K562 (cell line): ENCODE results near the gene CHD5. TPM values are rescaled to one million over a fixed set of nuclear protein-coding genes. Genes with fewer than 3 reads are reported as not detected.

Experiments used
- ATAC-seq: fragments of 200-7000 bp; cut with Tn5 transposase; 3 replicates; pipeline ENCODE4 v1.9.1; 2020; ENCODE audit warnings: moderate library complexity
- BruUV-seq: library from RNA; stranded (reverse); fragments of 400-500 nt; replicated peaks from 2 replicates; lab custom pipeline; 2021; lab: Mats Ljungman, UMichigan
- CTCF ChIA-PET: fragments of 300-600 bp; formaldehyde crosslinking; extraction: SDS; loops from one replicate; lab custom pipeline; 2021; ENCODE audit warnings: low intra/inter-chr PET ratio; lab: Yijun Ruan, JAX
- POLR2A ChIA-PET: fragments of 300-600, 350-650 bp; sonication (Branson Sonifier 250); formaldehyde crosslinking; extraction: SDS; loops from one replicate; lab custom pipeline; 2021; ENCODE audit warnings: antibody characterized with exemption, inconsistent platforms; lab: Yijun Ruan, JAX
- DNase-seq, 4 experiments: peaks; one replicate each; pipeline versions ENCODE4 v3.0.0 to v3.0.0-alpha.2; 2011 to 2018; ENCODE audit warnings: low spot score in 3 of 4, mixed read lengths in 3 of 4; ENCODE audit errors: extremely low read depth in 1 of 4
- FAIRE-seq: peaks from 2 replicates; lab custom pipeline; 2011; peaks lifted over from hg19 to GRCh38; lab: Jason Lieb, UNC
- H2AFZ ChIP-seq: 2 replicates; pipeline ENCODE4 v1.6.0; 2011; ENCODE audit warnings: low read depth, low read length, control low read depth, inconsistent platforms
- H3K27ac ChIP-seq: fragments of 200-600 bp; 3 replicates; pipeline ENCODE4 v1.8.0; 2011; ENCODE audit warnings: low read depth, mild to moderate bottlenecking, control low read depth, inconsistent platforms, low read length, moderate library complexity, mixed read lengths; ENCODE audit errors: extremely low read depth
- H3K27me3 ChIP-seq, 2 experiments: fragments of 300-600 bp in 1 of 2; 2 replicates in 1 of 2; 3 replicates in 1 of 2; pipeline versions ENCODE4 v1.6.0 to v1.8.0; 2011; ENCODE audit warnings: inconsistent platforms in 2 of 2, low read length in 2 of 2, mild to moderate bottlenecking in 1 of 2, mixed read lengths in 1 of 2, moderate library complexity in 1 of 2; ENCODE audit not compliant: control insufficient read depth in 2 of 2, insufficient read depth in 2 of 2
- H3K36me3 ChIP-seq: fragments of 300-600 bp; 3 replicates; pipeline ENCODE4 v1.8.0; 2011; ENCODE audit warnings: mild to moderate bottlenecking, low read length, inconsistent platforms; ENCODE audit not compliant: control insufficient read depth, insufficient read depth
- H3K4me1 ChIP-seq, 2 experiments: fragments of 200-600 bp in 1 of 2; replicated peaks in 1 of 2; 2 replicates in 1 of 2; 3 replicates in 1 of 2; pipeline versions ENCODE4 v1.5.1 to v1.8.0; 2011; ENCODE audit warnings: inconsistent platforms in 2 of 2, low read length in 2 of 2, mild to moderate bottlenecking in 1 of 2, mixed read lengths in 1 of 2, moderate library complexity in 1 of 2; ENCODE audit not compliant: control insufficient read depth in 2 of 2, insufficient read depth in 2 of 2
- H3K4me2 ChIP-seq: 2 replicates; pipeline ENCODE4 v1.6.1; 2011; ENCODE audit warnings: low read length, control low read depth, inconsistent platforms, mixed read lengths; ENCODE audit not compliant: insufficient read depth
- H3K4me3 ChIP-seq: fragments of 200-600 bp; sonication (generic), shearing (Covaris generic); 2 replicates; pipeline ENCODE4 v1.5.1; 2016; ENCODE audit warnings: control low read depth, inconsistent platforms
- H3K79me2 ChIP-seq: fragments of 200-600 bp; 3 replicates; pipeline ENCODE4 v1.8.0; 2011; ENCODE audit warnings: low read length, inconsistent platforms; ENCODE audit not compliant: control insufficient read depth, insufficient read depth
- H3K9ac ChIP-seq, 2 experiments: 2 replicates each; pipeline versions ENCODE4 v1.6.0 to v1.6.1; 2011; ENCODE audit warnings: low read depth in 2 of 2, low read length in 2 of 2, control low read depth in 1 of 2, inconsistent platforms in 1 of 2, mild to moderate bottlenecking in 1 of 2, mixed read lengths in 1 of 2; ENCODE audit not compliant: insufficient read depth in 1 of 2
- H3K9me1 ChIP-seq: one replicate; pipeline ENCODE4 v1.6.0; 2011; ENCODE audit warnings: inconsistent platforms, mild to moderate bottlenecking, low read length, moderate library complexity; ENCODE audit not compliant: control insufficient read depth, insufficient read depth
- H3K9me3 ChIP-seq: replicated peaks from 2 replicates; pipeline ENCODE4 v1.5.1; 2011; ENCODE audit warnings: low read depth, low read length, inconsistent platforms; ENCODE audit not compliant: control insufficient read depth, insufficient read depth
- H4K20me1 ChIP-seq: replicated peaks from 2 replicates; pipeline ENCODE4 v1.6.1; 2011; ENCODE audit warnings: low read length, inconsistent platforms, mixed read lengths; ENCODE audit not compliant: control insufficient read depth, insufficient read depth
- DMBX1 ChIP-seq: fragments of 250-450 bp; sonication (Bioruptor Pico); IDR thresholded peaks from 2 replicates; pipeline ENCODE4 v1.8.0; 2022; ENCODE audit warnings: inconsistent platforms, mild to moderate bottlenecking, moderate library complexity, borderline replicate concordance
- ETV5 ChIP-seq: sonication (generic); formaldehyde crosslinking; IDR thresholded peaks from 2 replicates; pipeline ENCODE4 v1.4.0; 2020; ENCODE audit warnings: low read depth, mild to moderate bottlenecking, missing genetic modification reagents
- ETV6 ChIP-seq, 3 experiments: fragments of 150-350 bp in 1 of 3; sonication (generic) in 1 of 3; formaldehyde crosslinking in 1 of 3; IDR thresholded peaks; 2 replicates each; pipeline versions ENCODE4 v1.6.1 to v1.8.0; 2014 to 2022; ENCODE audit warnings: borderline replicate concordance in 2 of 3, low read depth in 2 of 3, antibody characterized with exemption in 1 of 3, low read length in 1 of 3, mild to moderate bottlenecking in 1 of 3, missing genetic modification reagents in 1 of 3
- HCFC1 ChIP-seq: IDR thresholded peaks from 2 replicates; pipeline ENCODE4 v1.6.1; 2012; ENCODE audit warnings: low read depth, low read length, improper control_type of control experiment
- SAFB2 ChIP-seq: fragments of 200-400 bp; formaldehyde crosslinking; IDR thresholded peaks from 2 replicates; pipeline ENCODE4 v1.6.1; 2018; ENCODE audit warnings: borderline replicate concordance, low read length, low read depth, moderate library complexity; ENCODE audit not compliant: severe bottlenecking
- SPI1 ChIP-seq: IDR thresholded peaks from 2 replicates; pipeline ENCODE4 v1.6.1; 2011; ENCODE audit warnings: low read depth, low read length, control low read depth, borderline replicate concordance
- SRSF3 ChIP-seq: fragments of 200-400 bp; formaldehyde crosslinking; IDR thresholded peaks from 2 replicates; pipeline ENCODE4 v1.6.1; 2016; ENCODE audit warnings: mild to moderate bottlenecking, low read length, moderate library complexity; ENCODE audit not compliant: insufficient read depth
- SRSF7 ChIP-seq: fragments of 200-400 bp; formaldehyde crosslinking; optimal IDR thresholded peaks from 2 replicates; pipeline ENCODE3; 2017; ENCODE audit warnings: mild to moderate bottlenecking, low read depth, low read length
- ZBTB12 ChIP-seq: fragments of 250-450 bp; sonication (Bioruptor Pico); IDR thresholded peaks from 2 replicates; pipeline ENCODE4 v1.4.0; 2020
- ZNF561 ChIP-seq: fragments of 450-650 bp; formaldehyde crosslinking; conservative IDR thresholded peaks from 2 replicates; pipeline ENCODE4 v1.4.0; 2020; ENCODE audit warnings: mild to moderate bottlenecking, moderate library complexity
- WGBS: fragments of 100-300 bp; shearing (Covaris generic); methylation state at CpG from one replicate; pipeline ENCODE4 v1.1.6; 2016; ENCODE audit warnings: low coverage, mixed read lengths; ENCODE audit not compliant: insufficient coverage; ENCODE audit errors: missing lambda C conversion rate; 5-methylcytosine and 5-hydroxymethylcytosine counted together
- in situ Hi-C: fragments of 300-500 bp; cut with MboI; formaldehyde crosslinking; loops from 4 replicates; pipeline ENCODE4 v1.15.0; 2018; ENCODE audit warnings: inconsistent platforms, mixed read lengths
- intact Hi-C: fragments of 100-400 bp; cut with micrococcal nuclease; formaldehyde crosslinking; loops from 2 replicates; pipeline ENCODE4 v1.14.2; 2022
- polyA plus RNA-seq, 8 experiments: library from polyadenylated mRNA; depleted of rRNA in 4 of 8; stranded (reverse) in 5 of 8; unstranded in 3 of 8; fragments of >200 nt; fragmentation: Nextera tagmentation in 2 of 8; fragmentation: Illumina TruSeq in 1 of 8; extraction: Ambion mirVana in 2 of 8; extraction: Trizol in 1 of 8; gene quantifications; 2 replicates each; pipeline versions ENCODE4 v1.2.1 to v1.2.3, GENCODE V29; 2011 to 2014; ENCODE audit warnings: inconsistent platforms in 1 of 8, missing spikeins in 1 of 8
- total RNA-seq, 7 experiments: library from RNA; depleted of rRNA in 6 of 7; stranded (reverse); fragments of >200 nt in 6 of 7; fragmentation: Illumina TruSeq in 2 of 7; extraction: Trizol in 2 of 7; gene quantifications; 2 replicates each; pipeline versions ENCODE4 v1.2.1 to v1.2.3, GENCODE V29; 2011 to 2021; ENCODE audit warnings: low replicate concordance in 1 of 7
- TF ChIP-seq, protein P1 (sequence below): fragments of 450-650 bp; conservative IDR thresholded peaks from 2 replicates; pipeline ENCODE4 v1.6.1; 2016; ENCODE audit warnings: missing genetic modification characterization, low read depth, mild to moderate bottlenecking, control low read depth, missing compliant biosample characterization
- TF ChIP-seq, protein P2 (sequence below): fragments of 250-450 bp; sonication (Bioruptor Pico); IDR thresholded peaks from 2 replicates; pipeline ENCODE4 v1.4.0; 2020; ENCODE audit warnings: mild to moderate bottlenecking, moderate library complexity

CHD5 gene
- total and polyA plus RNA-seq, 9 of the 15 experiments (the other 6 are each of a cell fraction or from before 2014, with no cell fraction given), result 0.03 to 0.52 (median 0.11) TPM; not detected in 2

- peak overlapping the region; percentile 99 for H3K9ac ChIP-seq
- 65% methylated on average over 10 of the region's 10 CpGs for WGBS
- ATAC-seq (no peak), DNase-seq (peak in 1 of 4 experiments; percentile 44), FAIRE-seq (peak; percentile 19)
- peak overlapping the region; percentile 99 for H3K4me3 ChIP-seq
- peaks cover 58% of the 10 kb centered on the region for H3K79me2 ChIP-seq
- ChIA-PET CTCF (no interaction called here), POLR2A (interaction anchor here (0.6 to 1.6 kb wide), 10 partner anchors 12 to 352 kb away, joined by 3 to 8 read pairs (median 3); no protein-coding TSS in a partner anchor)
- H3K27me3 ChIP-seq, result no peaks in the 10 kb centered on the region
- H3K4me2 ChIP-seq, result peak overlapping the region; percentile 90
- H3K27ac ChIP-seq, result peak overlapping the region; percentile 96
- intact Hi-C loops, result no loop called here
- peak overlapping the region; percentile 87 for H2AFZ ChIP-seq
- BruUV-seq, result no TSS peak
- peaks cover 39% of the 10 kb centered on the region for H3K36me3 ChIP-seq
- in situ Hi-C loops, result no loop called here
- no peaks in the 10 kb centered on the region for H3K9me3 ChIP-seq
- H3K9me1 ChIP-seq, result no peaks in the 10 kb centered on the region
- H4K20me1 ChIP-seq, result peaks cover 5% of the 10 kb centered on the region; the same call in 1 of the 2 replicates
- peaks cover 23 to 29% of the 10 kb centered on the region in 2 experiments; a peak in 4 of 5 replicates for H3K4me1 ChIP-seq
- TF ChIP-seq ETV6 (IDR thresholded peaks at IDR 0.05; ENCODE audit: borderline replicate concordance in 1 of 2, low read depth in 2 of 2, low read length in 1 of 2) (no peak), ETV6 (CRISPR knock-in tag; IDR thresholded peaks at IDR 0.05; ENCODE audit: borderline replicate concordance) (no peak), SAFB2 (no peak), DMBX1 (CRISPR knock-in tag) (0 out of 2 replicates have a peak, but pooled peaks have one; percentile 26), ETV5 (CRISPR knock-in tag) (no peak), SPI1 (peak; percentile 73; the same call in 1 of the 2 replicates), HCFC1 (no peak), ZNF561 (CRISPR knock-in tag) (no peak), ZBTB12 (CRISPR knock-in tag) (0 out of 2 replicates have a peak, but pooled peaks have one; percentile 19), SRSF3 (no peak), SRSF7 (no peak)
- TF ChIP-seq, protein P1, sequence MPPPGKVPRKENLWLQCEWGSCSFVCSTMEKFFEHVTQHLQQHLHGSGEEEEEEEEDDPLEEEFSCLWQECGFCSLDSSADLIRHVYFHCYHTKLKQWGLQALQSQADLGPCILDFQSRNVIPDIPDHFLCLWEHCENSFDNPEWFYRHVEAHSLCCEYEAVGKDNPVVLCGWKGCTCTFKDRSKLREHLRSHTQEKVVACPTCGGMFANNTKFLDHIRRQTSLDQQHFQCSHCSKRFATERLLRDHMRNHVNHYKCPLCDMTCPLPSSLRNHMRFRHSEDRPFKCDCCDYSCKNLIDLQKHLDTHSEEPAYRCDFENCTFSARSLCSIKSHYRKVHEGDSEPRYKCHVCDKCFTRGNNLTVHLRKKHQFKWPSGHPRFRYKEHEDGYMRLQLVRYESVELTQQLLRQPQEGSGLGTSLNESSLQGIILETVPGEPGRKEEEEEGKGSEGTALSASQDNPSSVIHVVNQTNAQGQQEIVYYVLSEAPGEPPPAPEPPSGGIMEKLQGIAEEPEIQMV (tag), result 0 out of 2 replicates have a peak, but pooled peaks have one; percentile 3
- TF ChIP-seq, protein P2, sequence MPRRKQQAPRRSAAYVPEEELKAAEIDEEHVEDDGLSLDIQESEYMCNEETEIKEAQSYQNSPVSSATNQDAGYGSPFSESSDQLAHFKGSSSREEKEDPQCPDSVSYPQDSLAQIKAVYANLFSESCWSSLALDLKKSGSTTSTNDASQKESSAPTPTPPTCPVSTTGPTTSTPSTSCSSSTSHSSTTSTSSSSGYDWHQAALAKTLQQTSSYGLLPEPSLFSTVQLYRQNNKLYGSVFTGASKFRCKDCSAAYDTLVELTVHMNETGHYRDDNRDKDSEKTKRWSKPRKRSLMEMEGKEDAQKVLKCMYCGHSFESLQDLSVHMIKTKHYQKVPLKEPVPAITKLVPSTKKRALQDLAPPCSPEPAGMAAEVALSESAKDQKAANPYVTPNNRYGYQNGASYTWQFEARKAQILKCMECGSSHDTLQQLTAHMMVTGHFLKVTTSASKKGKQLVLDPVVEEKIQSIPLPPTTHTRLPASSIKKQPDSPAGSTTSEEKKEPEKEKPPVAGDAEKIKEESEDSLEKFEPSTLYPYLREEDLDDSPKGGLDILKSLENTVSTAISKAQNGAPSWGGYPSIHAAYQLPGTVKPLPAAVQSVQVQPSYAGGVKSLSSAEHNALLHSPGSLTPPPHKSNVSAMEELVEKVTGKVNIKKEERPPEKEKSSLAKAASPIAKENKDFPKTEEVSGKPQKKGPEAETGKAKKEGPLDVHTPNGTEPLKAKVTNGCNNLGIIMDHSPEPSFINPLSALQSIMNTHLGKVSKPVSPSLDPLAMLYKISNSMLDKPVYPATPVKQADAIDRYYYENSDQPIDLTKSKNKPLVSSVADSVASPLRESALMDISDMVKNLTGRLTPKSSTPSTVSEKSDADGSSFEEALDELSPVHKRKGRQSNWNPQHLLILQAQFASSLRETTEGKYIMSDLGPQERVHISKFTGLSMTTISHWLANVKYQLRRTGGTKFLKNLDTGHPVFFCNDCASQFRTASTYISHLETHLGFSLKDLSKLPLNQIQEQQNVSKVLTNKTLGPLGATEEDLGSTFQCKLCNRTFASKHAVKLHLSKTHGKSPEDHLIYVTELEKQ, result 0 out of 2 replicates have a peak, but pooled peaks have one; percentile 46
Measured at GRCh38 chr1:6200188-6200809, 20.2 kb upstream of the CHD5 start.
